HG03095 (cell line): ENCODE measurements around the gene SRMS.

ENCODE experiments used
- ATAC-seq: cut with Tn5 transposase; IDR thresholded peaks from one replicate; pipeline ENCODE4 v1.9.1; 2021; ENCODE audit warnings: moderate library complexity; ENCODE audit not compliant: unreplicated experiment

The SRMS gene

DNA sequence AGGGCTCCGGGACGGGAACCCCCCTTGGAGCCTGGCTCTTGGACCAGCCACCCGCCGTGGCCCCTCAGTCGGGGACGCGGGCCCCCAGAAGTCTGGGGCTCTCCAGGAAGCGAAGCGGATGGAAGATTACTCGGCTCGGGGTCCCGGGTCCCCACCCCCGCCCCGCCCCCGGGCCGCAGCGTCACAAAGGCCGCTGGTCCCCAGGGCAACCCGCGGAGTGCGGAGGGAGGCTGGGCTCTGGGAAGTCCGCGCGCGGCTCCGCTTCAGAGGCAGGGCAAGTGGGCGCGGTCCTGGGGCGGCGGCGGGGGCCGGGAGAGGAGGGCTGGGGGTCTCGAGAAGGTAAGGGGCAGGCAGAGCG lies 6.4 kb upstream of the SRMS start, which contains the start of gene FNDC11:
Gene FNDC11, plus strand, starts transcription at position 227 of the 358 bp plus-strand sequence. CDS start 1,505 bp downstream, outside the sequence.
- no peak for ATAC-seq

DNA sequence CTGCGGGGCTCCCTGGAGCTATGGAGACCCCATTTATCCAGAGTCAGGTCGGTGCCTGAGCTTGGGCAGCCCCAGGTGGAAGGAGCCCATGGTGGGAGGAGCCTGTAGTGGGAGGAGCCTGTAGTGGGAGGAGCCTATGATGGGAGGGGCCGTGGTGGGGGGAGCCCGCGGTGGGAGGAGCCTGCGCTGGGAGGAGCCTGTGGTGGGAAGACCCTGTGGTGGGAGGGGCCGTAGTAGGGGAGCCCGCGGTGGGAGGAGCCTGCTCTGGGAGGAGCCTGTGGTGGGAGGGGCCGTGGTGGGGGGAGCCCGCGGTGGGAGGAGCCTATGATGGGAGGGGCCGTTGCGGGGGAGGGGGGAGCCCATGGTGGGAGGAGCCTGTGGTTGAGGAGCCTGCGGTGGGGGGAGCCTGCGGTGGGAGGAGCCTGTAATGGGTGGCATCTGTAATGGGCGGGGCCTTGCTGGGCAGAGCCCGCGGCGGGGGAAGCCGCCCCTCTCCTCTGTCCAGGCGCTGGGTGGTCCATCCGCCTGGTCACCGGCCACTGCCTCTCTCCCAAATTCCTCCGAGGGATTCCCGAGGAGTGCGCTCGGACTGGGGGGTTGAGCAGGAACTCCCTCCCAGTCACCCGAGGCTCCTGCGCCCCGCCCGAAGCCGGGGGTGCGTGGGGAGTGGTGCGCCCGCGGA lies 5.8 kb upstream of the SRMS start:
- no peak for ATAC-seq

DNA sequence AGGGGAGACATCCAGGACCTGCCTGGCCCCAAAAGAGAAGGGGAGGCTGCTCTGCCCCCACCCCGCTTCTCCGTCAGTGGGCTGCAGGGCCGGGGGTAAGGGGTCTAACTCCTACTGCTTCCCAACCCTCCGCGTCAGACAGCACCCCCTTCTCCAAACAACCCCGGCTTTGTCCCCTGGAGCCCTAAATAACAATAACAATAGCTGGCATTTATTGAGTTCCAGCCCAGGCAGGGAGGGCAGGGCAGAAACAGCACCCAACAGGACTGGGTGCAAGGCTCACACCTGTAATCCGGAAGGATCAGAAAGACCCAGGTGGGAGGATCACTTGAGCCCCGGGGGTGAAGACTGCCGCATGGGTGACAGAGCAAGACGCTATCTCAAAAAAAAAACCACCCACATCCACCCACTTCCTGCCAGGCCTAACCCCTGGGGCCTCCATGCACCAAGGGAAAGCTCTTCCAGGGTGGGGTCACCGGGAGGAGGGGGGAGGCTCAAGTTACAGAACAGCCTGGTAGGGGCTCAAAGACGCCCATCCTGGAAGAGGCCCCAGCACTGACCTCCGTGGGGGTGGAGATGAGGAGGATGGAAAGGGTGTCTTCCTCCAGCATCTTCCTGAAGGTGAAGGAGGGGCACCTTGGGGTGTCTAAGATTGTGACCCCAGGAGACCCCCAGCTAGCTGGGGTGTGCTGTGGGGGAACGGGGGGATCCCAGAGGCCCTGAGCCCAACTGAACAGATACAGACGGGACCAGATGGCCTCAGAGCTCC lies 5.1 kb upstream of the SRMS start:
- ATAC-seq = no peak

DNA sequence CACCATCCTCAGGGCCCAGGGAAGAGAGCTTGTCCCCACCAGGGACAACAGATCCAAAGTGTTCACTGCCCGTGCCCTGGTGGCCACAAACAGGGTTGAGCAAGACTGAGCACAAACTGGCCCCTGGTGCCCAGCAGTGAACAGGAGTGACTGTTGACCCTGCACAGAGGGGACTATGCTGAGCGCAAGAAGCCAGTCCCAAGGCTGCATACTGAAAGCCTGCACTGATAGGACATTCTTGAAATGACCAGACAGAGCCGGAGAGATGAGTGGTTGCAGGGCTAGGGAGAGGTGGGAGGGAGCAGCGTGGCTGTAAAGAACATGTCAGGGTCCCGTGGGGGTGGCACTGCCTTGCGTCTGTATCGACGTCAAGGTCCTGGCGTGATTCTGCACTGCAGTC lies 3.5 kb upstream of the SRMS start:
- ATAC-seq = no peak

DNA sequence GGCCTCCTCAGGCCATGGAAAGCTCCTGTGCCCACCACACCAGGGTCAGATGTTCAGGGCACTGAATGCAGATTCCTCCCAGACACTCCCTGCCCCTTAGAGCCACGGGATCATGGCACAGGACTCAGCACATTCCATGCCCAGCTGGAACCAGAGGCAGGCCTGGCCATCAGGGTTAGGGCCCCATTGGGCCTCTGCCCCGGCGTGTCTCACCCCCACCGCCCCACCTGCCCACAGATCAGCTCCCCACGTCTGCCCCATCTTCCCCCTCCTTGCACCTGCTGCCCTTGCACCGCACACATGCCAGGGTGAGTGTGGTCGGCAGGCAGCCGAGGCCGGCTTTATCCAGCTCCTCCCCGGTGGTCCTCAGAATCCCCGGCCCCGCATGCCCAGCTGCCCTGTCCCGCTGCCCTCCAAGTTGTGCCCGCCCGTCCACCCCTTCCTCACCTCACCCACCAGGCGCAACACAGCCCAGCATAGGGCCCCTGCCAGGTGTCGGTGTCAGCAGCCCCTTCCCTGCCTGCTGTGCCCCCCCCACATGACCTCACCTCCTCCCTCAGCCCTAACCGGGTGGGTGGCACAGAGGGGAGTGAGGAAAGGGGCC lies 2.2 kb upstream of the SRMS start:
- ATAC-seq = no peak

DNA sequence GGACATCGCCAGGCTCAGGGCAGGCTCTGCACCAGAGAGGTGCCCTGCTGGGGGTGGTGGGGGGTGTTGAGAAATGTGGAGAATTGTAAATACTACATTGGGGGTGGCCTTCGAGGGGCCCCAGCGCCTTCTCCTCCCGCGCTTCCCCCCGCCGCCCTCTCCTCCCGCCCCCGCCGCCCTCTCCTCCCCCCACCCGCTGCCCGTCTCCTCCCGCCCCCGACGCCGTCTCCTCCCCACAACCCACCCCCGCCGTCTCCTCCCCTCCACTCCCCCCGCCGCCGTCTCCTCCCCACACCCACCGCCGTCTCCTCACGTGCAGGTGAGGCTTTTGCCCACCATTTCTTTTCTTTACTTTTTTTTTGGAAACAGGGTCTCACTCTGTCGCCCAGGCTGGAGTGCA lies 1.5 kb upstream of the SRMS start:
- no peak for ATAC-seq

DNA sequence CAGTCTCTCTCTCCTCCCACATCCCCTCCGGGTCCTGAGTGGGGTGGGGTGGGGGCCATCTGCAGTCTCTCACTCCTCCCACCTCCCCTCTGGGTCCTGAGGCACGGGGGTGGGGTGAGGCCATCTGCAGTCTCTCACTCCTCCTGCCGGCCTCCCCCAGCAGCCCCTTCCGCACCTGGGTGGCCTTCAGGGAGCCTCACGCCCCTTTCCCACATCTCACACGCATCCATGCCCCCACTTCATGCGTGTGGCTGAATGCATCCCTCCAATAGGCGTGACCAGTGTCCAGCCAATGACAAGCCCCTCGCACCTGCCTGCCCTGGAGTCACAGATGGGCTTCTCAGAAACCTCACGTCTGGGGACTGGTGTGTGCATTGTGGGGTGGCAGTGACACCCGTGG lies 993 bp upstream of the SRMS start:
- no peak for ATAC-seq

DNA sequence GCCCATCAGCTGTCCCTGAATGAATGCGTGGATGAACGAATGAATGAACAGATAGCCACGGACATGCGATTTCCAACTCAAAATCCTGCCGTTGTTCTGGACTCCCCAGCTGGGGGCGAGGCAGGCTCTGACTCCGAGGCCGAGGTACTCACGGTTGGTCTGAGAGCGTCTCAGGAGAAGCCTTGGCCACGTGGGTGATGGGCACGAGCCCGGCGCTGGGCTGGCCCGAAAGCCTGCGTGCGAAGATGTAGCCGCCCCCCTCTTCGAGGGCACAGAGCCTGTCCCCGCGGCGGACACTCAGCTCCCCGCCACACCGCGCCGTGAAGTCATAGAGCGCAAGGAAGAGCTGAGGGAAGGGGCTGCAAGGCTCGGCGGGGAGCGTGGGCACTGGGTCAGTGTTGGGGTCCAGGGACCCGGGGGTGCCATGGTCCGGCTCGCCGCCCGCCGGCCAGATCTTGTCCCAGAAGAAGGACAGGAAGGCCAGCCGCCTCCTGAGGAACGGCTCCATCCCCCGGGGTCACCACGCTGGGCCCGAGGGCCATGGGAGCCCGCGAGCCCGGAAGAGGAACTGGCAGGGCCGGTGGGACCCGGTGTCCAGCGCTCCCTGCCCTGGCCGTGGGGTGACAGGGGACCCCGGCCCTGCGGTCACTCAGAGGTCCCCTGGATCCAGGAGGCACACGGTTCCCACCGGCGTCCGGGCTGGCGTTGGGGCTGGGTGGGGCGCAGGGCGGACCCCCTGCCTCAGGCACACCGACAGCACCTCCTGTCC lies 409 bp downstream of the SRMS start:
- ATAC-seq = no peak

DNA sequence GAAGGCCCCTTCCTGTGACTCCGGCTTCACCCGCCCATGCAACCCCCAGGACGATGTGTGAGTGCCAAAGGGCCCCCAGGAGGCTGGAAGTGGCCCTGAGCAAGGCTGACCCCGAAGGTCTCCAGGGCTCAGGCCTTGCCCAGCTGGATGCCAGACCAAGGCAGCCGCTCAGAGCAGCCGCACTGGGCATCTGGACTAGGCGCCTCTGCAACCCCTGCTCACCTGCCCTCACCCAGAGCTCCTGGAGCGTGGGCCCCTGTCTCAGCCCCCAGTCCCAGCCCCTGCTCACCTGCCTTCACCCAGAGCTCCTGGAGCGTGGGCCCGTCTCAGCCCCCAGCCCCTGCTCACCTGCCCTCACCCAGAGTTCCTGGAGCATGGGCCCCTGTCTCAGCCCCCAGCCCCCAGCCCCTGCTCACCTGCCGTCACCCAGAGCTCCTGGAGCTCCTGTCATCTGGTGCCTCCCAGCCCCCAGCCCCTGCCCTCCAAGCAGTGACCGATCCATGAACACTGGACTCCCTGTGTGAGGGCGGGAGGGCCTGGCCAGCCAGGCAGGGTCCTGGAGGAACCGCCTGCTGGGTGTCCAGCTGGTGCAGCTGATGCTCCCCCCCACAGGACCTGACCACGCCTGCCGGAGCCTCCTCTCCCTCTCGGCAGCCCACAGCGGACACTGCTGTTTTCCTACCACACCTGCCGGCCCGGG lies 1.1 kb downstream of the SRMS start:
- no peak for ATAC-seq

DNA sequence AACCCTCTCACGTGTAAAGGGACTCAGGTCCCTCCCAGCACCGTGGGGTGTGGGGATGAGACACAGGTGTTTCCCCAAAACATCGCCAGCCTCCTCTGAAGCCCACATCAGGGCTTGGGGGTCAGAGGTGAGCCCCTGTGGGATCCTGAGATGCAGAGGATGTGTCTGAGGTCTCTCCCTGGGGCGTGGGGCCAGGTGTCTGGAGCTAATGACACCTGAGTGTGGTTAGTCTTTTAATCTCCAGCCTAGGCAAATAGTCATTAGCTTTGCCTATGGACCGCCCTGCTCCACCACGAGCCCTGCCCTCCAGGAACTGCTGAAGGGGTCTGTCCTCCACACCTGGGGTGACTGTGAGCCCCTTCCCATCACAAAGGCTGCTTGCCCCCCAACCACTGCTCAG lies 1.7 kb downstream of the SRMS start:
- ATAC-seq = no peak

DNA sequence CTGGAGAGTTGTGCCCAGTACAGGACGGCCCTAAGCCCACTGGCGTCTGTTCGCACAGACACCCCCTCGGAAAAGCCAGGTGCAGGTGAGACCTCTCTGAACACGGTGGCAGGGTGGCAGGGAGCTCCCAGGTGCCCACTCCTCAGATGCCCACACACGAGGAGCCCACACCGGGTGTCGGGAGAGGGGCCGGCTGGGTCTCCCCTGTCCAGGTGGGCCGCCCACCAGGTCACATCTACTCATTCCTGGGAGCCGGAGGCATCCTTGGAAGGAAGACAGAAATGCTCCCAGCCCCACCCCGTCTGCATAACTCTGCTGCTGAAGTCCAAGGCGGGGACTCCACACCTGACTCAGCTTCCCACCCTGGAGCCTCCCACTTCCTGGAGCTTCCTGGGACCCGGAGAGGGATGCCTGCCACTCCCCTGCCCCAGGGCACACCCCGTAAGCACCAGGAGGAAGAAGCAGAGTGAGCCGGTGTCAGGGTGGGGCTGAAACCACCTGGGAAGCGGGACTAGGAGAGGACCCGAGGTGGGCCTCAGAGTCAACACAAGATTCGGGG lies 2.5 kb downstream of the SRMS start:
- no peak for ATAC-seq

DNA sequence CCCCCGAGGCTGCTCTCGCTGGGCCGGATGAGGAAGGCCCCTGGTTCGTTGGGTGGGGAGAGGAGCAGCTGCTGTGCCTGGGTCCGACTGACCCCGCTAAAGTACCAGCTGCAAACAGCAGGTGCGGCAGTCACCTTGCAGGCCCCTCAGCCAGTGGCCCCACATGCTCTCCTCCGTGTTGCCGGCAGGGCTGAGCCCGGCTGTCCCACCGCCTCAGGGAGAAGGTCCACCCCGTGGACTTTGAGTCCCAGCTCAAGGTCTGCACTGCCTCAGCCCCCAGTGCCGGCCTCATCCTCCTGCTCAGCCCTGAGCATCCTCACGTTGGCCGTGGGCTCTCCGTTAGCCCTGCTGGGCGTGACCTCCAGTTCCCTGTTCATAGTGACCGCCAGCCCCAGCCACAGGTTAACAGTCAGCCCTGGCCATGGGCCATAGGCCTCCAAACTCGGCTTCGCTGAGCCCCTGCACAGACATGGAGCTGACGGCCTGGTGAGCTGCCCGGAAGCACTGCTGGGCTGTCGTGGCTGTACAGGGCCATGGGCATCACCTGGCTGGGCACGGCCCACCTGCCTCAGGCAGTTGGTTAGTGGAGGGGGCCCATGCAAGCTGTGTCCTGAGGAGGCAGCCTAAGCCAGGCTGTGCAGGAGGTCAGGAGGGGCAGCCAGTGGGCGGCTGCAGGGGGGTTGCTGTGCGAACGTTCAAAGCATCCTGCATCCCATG lies 3.1 kb downstream of the SRMS start:
- no peak for ATAC-seq

DNA sequence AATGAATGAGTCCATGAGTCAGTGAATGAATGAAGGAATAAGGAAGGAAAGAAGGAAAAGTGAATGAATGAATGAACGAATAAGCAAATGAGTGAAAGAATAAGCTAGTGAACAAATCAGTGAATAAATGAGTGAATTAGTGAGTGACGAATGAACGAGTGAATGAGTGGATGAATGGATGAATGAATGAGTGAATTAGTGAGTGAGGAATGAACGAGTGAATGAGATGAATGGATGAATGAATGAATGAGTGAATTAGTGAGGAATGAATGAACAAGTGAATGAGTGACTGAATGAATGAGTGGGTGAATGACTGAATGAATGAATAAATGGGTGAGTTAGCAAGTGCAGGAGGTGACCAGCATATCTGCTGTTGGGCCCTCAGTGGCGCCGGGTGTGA lies 3.8 kb downstream of the SRMS start:
- no peak for ATAC-seq

DNA sequence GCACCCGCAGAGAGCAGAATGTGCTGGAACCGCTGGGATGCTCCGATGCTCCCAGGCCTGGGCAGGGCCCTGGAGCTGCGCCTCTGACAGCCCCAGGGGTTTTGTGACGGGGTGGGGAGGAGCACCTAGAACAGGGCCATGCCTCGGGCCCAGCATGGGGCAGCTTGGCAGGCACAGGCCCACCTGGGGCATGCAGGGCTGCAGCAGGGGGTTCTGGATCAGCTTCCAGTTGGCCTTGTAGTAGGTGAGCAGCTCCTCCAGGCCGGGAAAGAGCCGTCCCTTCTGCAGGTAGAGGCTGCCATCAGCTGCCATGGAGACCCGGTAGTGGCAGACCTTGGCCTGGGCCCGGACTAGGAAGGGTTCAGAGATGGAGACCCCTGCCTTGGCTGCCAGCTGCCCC lies 4.4 kb downstream of the SRMS start:
- no peak for ATAC-seq

DNA sequence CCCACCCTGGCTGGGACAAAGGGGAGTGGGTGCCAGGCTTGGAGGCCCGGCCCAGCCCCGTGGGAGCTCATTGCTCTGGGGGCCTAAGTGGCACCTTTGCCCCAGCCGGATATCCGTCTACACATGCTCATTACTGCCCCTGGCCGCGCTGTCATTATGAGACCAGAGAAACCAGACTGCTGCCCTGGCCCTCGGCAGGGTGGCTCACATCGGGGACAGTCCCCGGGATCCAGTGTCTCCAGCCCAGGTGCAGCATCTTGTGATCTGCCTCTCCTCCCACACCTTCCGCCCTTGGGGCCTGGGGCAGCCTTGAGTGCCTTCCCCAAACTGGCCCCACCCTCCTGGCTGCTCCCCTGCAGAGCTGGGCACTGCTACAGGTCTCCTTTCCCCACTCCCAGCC lies 4.9 kb downstream of the SRMS start:
- ATAC-seq = no peak

DNA sequence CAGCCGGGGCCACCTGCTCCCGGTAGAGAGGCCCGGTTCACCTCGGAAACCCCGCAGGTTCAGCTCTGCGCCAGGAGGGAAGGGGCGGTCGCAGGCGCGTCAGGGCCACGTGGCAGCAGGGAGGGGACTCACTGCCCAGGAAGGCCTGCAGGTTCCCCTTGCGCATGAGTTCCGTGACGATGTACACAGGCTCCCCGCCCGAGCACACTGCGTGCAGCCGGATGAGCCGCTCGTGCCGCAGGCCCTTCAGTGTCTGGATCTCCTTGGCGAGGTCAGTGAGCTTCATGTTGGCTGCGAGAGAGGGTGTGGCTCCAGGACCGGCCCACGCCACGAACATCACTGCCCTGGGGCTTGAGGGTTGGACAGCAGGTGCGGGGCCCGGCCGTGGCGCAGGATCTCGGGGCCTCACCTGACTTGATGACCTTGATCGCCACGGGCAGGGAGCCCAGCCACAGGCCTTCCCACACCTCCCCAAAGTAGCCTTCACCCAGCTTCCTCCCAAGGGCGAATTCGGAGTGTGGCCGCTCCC lies 5.5 kb downstream of the SRMS start:
- ATAC-seq = no peak

DNA sequence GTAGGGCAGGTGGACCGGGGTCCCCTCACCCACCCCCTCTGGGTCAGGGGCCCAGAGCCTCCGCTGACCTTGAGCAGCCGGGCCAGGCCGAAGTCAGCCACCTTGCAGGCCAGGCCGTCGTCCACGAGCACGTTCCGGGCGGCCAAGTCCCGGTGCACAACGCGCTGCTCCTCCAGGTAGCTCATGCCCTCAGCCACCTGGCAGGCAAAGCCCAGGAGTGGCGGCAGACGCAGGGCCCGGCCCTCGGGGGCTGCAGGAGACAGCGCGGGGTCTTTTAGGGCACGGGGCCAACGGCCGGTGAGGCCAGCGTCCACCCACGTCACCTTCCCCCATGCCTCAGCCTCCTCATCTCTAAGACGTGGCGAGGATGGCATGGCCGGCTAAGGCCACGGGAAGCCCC lies 6.2 kb downstream of the SRMS start:
- ATAC-seq = no peak

DNA sequence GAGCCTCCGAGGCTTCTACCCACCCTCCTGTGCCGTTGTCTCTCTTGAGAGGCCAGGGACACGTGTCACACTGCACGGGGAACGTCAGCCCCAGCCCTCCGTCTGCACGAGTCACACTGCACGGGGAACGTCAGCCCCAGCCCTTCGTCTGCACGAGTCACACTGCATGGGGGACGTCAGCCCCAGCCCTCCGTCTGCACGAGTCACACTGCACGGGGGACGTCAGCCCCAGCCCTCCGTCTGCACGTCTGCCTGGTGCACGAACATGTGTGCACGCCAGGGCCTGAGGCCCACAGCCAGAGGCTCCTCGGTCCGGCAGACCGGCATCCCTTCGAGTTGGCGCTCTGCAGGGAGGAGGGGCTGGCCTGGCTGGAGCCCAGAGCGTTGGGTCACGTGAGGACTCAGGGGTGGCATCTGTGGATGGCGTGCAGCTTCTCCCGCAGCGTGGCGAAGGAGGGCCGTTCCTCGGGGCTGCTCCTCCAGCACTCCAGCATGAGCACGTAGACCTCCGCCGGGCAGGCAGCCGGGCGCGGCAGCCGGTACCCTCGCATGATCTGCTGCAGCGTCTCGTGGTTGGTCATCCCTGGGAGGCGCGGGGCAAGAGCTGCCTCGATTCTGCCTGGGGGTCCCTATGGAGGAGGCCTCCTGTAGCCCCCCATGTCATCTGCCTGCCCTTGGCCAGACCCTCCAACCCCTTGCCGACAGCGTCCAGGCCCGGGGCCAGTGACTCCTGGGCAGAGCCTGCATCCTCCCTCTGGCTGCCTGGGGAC lies 6.9 kb downstream of the SRMS start:
- no peak for ATAC-seq
